ENCODE measurements around the gene ZNF577.
"Not testable (repeated sequence)": the region's sequence is repeated elsewhere in the genome, so short reads cannot be mapped to it uniquely, and the experiment has no call there.

The ZNF577 gene

DNA sequence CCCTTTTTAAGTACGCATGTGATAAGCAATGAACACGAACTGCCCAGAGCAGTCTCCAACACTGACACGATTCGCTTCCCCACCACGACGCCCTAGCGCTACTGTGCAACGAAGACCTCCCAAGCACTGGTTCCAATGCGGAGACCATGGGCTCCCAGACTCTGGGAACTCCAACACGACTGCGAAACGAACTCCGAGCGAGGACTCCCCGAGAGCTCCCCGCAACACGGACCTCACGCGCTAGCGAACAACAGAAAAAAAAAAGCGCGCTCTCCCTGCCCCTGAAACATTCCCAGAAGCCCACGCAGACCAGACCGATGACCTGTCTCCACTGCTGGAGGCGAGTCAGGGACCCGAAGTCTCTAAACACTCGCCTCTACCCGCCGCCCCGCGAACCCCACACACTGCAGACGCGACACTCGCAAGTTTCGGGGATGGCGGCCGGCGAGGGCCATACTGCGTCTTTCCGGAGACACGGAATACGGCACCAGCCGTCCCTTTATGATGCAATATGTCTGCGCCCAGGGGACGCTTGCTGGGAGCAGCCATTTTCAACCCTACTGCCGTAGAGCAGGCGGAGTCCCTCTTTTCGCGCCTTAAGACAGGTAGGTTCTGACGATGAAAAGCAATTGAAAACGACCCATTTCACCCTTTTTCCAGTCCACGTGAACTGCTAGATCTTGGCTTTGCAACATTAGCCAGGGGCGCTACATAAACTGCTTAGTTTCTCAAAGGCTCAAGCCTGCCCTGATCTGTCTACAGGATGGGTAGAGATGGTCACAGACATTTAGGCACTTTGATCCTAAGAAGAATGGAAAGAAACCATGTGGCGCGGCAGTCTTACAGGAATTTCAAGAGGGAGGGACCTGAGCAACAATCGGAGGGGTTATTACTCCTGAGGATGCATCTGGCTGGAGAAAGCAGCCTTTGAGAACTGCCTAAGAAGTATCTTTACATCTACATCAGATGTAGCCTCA lies at the start of gene ZNF577:
TSS of gene ZNF577 (minus strand) at position 430 of the 977 bp plus-strand sequence. CDS start 7,569 bp downstream, outside the sequence.
- FAIRE-seq, result peak; percentile 66

- FAIRE-seq, result no peak
Measured at GRCh38 chr19:51931921-51932320, 44.2 kb upstream of the ZNF577 start.

DNA sequence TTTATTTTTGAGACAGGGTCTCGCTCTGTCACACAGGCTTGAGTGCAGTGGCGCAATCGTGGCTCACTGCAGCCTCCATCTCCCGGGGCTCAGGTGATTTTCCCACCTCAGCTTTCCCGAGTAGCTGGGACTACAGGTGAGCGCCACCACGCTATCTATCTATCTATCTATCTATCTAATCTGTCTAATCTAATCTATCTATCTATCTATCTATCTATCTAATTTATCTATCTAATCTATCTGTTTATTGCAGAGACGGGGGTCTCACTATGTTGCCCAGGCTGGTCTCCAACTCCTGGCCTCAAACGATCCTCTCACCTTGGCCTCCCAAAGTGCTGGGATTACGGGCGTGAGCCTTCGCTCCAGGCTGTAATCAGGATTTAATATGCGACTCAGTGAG lies 40.1 kb upstream of the ZNF577 start:
- FAIRE-seq, result no peak

DNA sequence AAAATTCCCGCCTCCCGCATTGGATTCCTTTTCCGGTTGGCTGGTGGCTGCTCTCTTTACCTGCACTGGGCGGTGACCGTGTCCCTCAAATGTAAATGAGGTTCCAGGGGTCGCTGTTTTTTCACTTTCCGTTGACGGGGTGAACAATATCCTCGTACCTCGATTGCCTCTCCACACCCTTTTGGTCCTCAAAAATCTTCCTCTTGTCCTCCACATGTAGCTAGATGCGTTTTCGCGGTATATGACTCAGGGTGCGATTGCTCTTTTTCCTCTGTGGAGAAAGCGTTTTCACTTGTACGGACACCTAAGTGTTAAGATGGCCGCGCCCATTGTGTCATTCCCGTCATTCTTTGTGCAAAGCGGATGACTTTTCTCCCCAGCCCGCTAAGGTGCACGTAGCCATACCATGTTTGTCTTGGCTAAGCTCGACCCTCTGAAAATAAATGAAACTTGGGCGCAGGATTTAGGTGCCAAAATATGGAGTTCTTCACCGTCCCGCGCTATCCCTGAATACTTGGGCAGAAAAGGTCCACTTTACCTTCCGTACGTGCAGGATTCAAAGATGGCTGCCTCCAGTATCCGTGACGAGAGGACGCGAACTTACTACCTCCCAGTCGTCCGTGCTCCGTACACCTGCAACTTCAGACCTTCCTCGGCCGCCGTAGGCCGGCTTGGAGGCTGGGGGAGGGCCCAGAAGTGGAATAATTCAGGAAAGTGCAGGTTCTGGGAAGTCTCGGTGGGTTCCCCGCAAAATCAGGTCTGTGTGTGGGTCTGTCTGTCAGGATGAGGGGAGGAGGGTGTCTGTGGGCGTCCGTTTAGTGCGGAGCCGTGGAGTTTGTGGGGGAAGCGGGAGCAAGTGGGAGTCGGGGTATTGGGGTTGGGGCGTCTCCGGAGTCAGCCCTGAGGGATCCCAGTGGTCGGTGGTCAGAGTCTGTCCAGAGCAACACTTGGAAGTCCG lies 39.3 kb upstream of the ZNF577 start, which contains the start of gene ZNF613:
TSS of gene ZNF613 (plus strand) at position 689 of the 958 bp plus-strand sequence. CDS start 8,749 bp downstream, outside the sequence.
- FAIRE-seq, result peak; percentile 69

- no peak for FAIRE-seq
Measured at GRCh38 chr19:51926426-51926783, 38.7 kb upstream of the ZNF577 start.

DNA sequence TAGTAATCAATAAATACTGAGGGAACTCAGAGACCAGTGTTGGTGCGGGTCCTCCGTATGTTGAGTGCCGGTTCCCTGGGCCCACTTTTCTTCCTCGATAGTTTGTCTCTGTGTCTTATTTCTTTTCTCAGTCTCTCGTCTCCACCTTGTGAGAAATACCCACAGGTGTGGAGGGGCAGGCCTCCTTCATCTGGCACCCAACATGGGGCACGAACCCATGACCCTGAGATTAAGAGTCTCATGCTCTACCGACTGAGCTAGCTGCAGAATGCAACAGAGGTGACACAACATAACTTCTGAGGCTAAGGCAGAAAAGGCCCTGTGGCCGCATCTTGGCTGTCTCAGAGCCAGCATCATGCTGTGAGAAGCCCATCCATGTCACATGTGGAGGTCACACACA lies 34.2 kb upstream of the ZNF577 start:
- no peak for FAIRE-seq

GRCh38 chr19:51919606-51920005 lies 31.9 kb upstream of the ZNF577 start:
- FAIRE-seq, result no peak

DNA sequence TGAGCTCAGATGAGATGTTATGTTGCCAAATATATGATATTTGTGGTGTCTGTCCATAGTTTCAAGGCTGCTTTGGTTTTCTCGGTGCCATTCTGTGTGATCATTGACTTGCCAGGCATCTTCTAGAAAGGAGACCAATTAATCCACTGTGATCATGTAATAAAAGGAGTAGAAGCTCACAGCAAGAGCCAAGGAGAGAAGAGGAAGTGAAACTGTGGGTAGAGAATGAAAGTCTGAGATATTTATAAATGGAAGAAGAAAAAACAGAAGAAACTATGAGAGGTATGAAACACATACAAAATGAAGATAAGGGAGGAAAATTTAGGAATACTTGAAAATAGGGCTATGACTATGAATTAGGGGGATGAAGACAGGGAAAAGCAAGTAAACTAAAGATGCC lies 28.4 kb upstream of the ZNF577 start:
- FAIRE-seq, result no peak

- no peak for FAIRE-seq
Measured at GRCh38 chr19:51915324-51915867, 27.6 kb upstream of the ZNF577 start.

DNA sequence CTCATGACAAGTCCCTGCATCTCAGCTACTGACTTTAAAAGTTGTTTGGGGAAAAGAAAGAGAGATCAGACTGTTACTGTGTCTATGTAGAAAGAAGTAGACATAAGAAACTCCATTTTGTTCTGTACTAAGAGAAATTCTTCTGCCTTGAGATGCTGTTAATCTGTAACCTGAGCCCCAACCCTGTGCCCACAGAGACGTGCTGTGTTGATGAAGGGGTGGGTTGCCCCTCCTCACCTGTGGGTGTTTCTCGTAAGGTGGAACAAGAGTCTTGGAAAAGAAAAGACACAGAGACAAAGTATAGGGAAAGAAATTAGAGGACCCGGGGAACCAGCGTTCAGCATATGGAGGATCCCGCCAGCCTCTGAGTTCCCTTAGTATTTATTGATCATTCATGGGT lies 20.2 kb upstream of the ZNF577 start:
- FAIRE-seq, result not testable (repeated sequence)

GRCh38 chr19:51906108-51906507 lies 18.4 kb upstream of the ZNF577 start:
- not testable (repeated sequence) for FAIRE-seq

GRCh38 chr19:51905639-51906038 lies 17.9 kb upstream of the ZNF577 start:
- not testable (repeated sequence) for FAIRE-seq

DNA sequence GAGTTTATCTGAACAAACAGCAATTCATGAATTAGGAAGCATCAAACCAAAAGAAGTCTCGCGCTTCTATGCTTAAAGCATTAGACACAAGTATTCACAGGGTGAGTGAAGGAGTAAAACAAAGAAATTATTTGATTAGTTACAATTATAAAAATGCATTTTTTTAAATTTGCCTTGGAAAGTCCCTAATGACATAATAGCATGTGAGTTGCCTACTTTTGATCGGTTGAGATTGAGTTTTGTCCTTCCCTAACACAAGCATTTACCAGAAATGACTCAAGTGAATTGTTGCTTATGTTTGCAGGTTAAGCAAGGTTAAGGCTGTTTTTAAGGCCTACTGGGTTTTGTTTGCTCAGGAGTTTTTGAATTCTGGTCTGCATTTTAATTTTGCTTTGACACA lies 17.5 kb upstream of the ZNF577 start:
- FAIRE-seq, result no peak

- FAIRE-seq, result peak; percentile 64
Measured at GRCh38 chr19:51904331-51905165, 16.8 kb upstream of the ZNF577 start, which contains the start of gene ZNF649. ZNF649 (minus strand) TSS chr19:51905017; CDS start chr19:51900107, 4,910 bp downstream.

- FAIRE-seq, result no peak
Measured at GRCh38 chr19:51903192-51903591, 15.4 kb upstream of the ZNF577 start.

- FAIRE-seq, result no peak
Measured at GRCh38 chr19:51901860-51902259, 14.1 kb upstream of the ZNF577 start.

GRCh38 chr19:51891193-51891747 lies 3.5 kb upstream of the ZNF577 start:
- no peak for FAIRE-seq

DNA sequence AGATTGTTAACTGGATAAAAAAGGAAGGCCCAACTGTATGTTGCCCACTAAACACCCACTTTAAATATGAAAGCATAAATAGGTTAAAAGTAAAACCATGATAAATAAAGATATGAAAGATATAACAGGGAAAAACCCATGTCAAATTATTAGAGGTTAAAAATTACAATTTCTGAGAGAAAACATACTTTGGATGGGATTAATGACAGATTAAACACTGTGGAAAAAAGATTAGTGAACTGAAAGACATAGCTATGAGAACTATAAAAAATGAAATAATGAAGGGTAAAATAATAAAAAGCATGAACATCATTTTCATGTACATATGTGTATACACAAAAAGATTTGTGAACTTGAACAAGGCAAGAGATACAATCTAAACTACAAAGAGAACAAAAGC lies 2.2 kb upstream of the ZNF577 start:
- FAIRE-seq, result no peak

GRCh38 chr19:51884713-51885112 lies 3.0 kb downstream of the ZNF577 start:
- no peak for FAIRE-seq

- no peak for FAIRE-seq
Measured at GRCh38 chr19:51882518-51882917, 5.2 kb downstream of the ZNF577 start.

- FAIRE-seq, result no peak
Measured at GRCh38 chr19:51873097-51873496, 14.7 kb downstream of the ZNF577 start.

Data from TTC549 (cell line).